ENCODE data around the gene AOPEP.

Gene AOPEP

GRCh38 chr9:94746541-94747370, 20.3 kb downstream of the AOPEP start (continued):
- no peak for TF ChIP-seq ZNF514 (tag by site-specific recombination; IDR thresholded peaks at IDR 0.05)

- Histone ChIP-seq H3K27ac (ENCODE audit: extremely low read depth, low read depth, low read length) (no peak overlapping the region), H3K9me3 (ENCODE audit: control insufficient read depth, insufficient read depth, low read depth, low read length) (no peaks in the 10 kb centered on the region), H3K4me3 (ENCODE audit: low read depth, low read length) (no peak overlapping the region), H3K4me1 (ENCODE audit: control insufficient read depth, insufficient read depth, low read length) (no peaks in the 10 kb centered on the region), H3K36me3 (ENCODE audit: control insufficient read depth in 2 of 2, insufficient read depth in 1 of 2, low read length in 2 of 2) (peaks cover 0 to 3% of the 10 kb centered on the region in 2 experiments; a peak in 1 of 3 replicates)
- POLR2A ChIA-PET, result interaction anchor here (0.5 kb wide), 1 partner anchor 26 kb away, joined by 3 read pairs; no protein-coding TSS in a partner anchor
- CTCF ChIA-PET, result interaction anchor here (0.6 kb wide), 1 partner anchor 122 kb away, joined by 3 read pairs; no protein-coding TSS in a partner anchor
- TF ChIP-seq ZNF530 (tag by site-specific recombination; IDR thresholded peaks at IDR 0.05; ENCODE audit: low read depth) (no peak), ZNF140 (tag by site-specific recombination; IDR thresholded peaks at IDR 0.05) (no peak), ZSCAN4 (tag by site-specific recombination; IDR thresholded peaks at IDR 0.05) (no peak), ZIC2 (tag by site-specific recombination; IDR thresholded peaks at IDR 0.05) (no peak), ZNF157 (tag by site-specific recombination; IDR thresholded peaks at IDR 0.05) (no peak), KLF1 (tag by site-specific recombination; IDR thresholded peaks at IDR 0.05) (no peak), KLF17 (tag by site-specific recombination; IDR thresholded peaks at IDR 0.05) (no peak), TCF7L2 (IDR thresholded peaks at IDR 0.05; ENCODE audit: borderline replicate concordance, low read depth, low read length) (no peak)
These were observed 28.5 kb downstream of the AOPEP start for GRCh38 chr9:94754976-94755475.

GRCh38 chr9:94757158-94757557, 30.7 kb downstream of the AOPEP start:
- Histone ChIP-seq H3K27ac (ENCODE audit: extremely low read depth, low read depth, low read length) (no peak overlapping the region), H3K4me3 (ENCODE audit: low read depth, low read length) (no peak overlapping the region), H3K36me3 (ENCODE audit: control insufficient read depth in 2 of 2, insufficient read depth in 1 of 2, low read length in 2 of 2) (peaks cover 0 to 11% of the 10 kb centered on the region in 2 experiments; a peak in 1 of 3 replicates), H3K9me3 (ENCODE audit: control insufficient read depth, insufficient read depth, low read depth, low read length) (no peaks in the 10 kb centered on the region), H3K4me1 (ENCODE audit: control insufficient read depth, insufficient read depth, low read length) (no peaks in the 10 kb centered on the region)
- CTCF ChIA-PET, result interaction anchor here (1.2 kb wide), 1 partner anchor 76 kb away, joined by 3 read pairs; no protein-coding TSS in a partner anchor
- POLR2A ChIA-PET, result no interaction called here
- TF ChIP-seq YY2 (tag by site-specific recombination; IDR thresholded peaks at IDR 0.05) (no peak), GLIS1 (tag by site-specific recombination; IDR thresholded peaks at IDR 0.05) (peak; percentile 66)

- ChIA-PET CTCF (no interaction called here), POLR2A (no interaction called here)
- Histone ChIP-seq H3K4me3 (ENCODE audit: low read depth, low read length) (no peak overlapping the region), H3K36me3 (ENCODE audit: control insufficient read depth in 2 of 2, insufficient read depth in 1 of 2, low read length in 2 of 2) (peaks cover 0 to 11% of the 10 kb centered on the region in 2 experiments; a peak in 1 of 3 replicates), H3K4me1 (ENCODE audit: control insufficient read depth, insufficient read depth, low read length) (no peaks in the 10 kb centered on the region), H3K27ac (ENCODE audit: extremely low read depth, low read depth, low read length) (no peak overlapping the region), H3K9me3 (ENCODE audit: control insufficient read depth, insufficient read depth, low read depth, low read length) (no peaks in the 10 kb centered on the region)
- TF ChIP-seq PRDM1 (tag by site-specific recombination; IDR thresholded peaks at IDR 0.05) (no peak), IKZF3 (tag by site-specific recombination; IDR thresholded peaks at IDR 0.05) (no peak), ZFP69B (tag by site-specific recombination; IDR thresholded peaks at IDR 0.05) (no peak), PRDM2 (tag by site-specific recombination; IDR thresholded peaks at IDR 0.05; ENCODE audit: borderline replicate concordance) (no peak), ZNF335 (tag by site-specific recombination; conservative IDR thresholded peaks at IDR 0.05) (no peak), REST (tag by site-specific recombination; IDR thresholded peaks at IDR 0.05) (no peak)
These were observed 31.5 kb downstream of the AOPEP start for GRCh38 chr9:94758031-94758430.

All from HEK293 (cell line).